BE2C (cell line): ENCODE measurements around the gene COG3.

Source experiments
- DNase-seq: peaks from one replicate; pipeline ENCODE4 v3.0.0-alpha.2; 2020
- H3K27me3 ChIP-seq: fragments of 250-450 bp; sonication (Bioruptor Pico); 2 replicates; pipeline ENCODE4 v1.5.1; 2020; ENCODE audit warnings: mild to moderate bottlenecking
- H3K36me3 ChIP-seq: fragments of 250-450 bp; sonication (Bioruptor Pico); 2 replicates; pipeline ENCODE4 v1.5.1; 2020; ENCODE audit warnings: mild to moderate bottlenecking
- H3K4me1 ChIP-seq: fragments of 250-450 bp; sonication (Bioruptor Pico); 2 replicates; pipeline ENCODE4 v1.5.1; 2020
- H3K4me3 ChIP-seq: 2 replicates; pipeline ENCODE4 v1.5.1; 2011; ENCODE audit warnings: low read depth, low read length
- H3K9me3 ChIP-seq: fragments of 250-450 bp; sonication (Bioruptor Pico); 2 replicates; pipeline ENCODE4 v1.5.1; 2020
- CTCF ChIP-seq: IDR thresholded peaks from 2 replicates; pipeline ENCODE4 v1.5.1; 2012; ENCODE audit warnings: mild to moderate bottlenecking, low read depth, low read length

The COG3 gene

GRCh38 chr13:45436332-45436731 is 28.4 kb upstream of the COG3 start:
- TF ChIP-seq CTCF, result no peak
- Histone ChIP-seq H3K9me3 (no peaks in the 10 kb centered on the region), H3K27me3 (no peaks in the 10 kb centered on the region)

GRCh38 chr13:45436953-45437352 is 27.8 kb upstream of the COG3 start:
- Histone ChIP-seq H3K4me3 (no peak overlapping the region), H3K9me3 (no peaks in the 10 kb centered on the region), H3K36me3 (no peaks in the 10 kb centered on the region), H3K27me3 (no peaks in the 10 kb centered on the region), H3K4me1 (no peaks in the 10 kb centered on the region)
- TF ChIP-seq CTCF, result no peak
- DNase-seq, result no peak

More at GRCh38 chr13:45436332-45436731, 28.4 kb upstream of the COG3 start:
- no peaks in the 10 kb centered on the region for H3K4me1 ChIP-seq
- no peaks in the 10 kb centered on the region for H3K36me3 ChIP-seq
- no peak for DNase-seq
- no peak overlapping the region for H3K4me3 ChIP-seq

- no peaks in the 10 kb centered on the region for H3K36me3 ChIP-seq
- H3K4me3 ChIP-seq, result no peak overlapping the region
- H3K27me3 ChIP-seq, result no peaks in the 10 kb centered on the region
- no peak for TF ChIP-seq CTCF
- no peaks in the 10 kb centered on the region for H3K9me3 ChIP-seq
- no peaks in the 10 kb centered on the region for H3K4me1 ChIP-seq
- no peak for DNase-seq
Observed at GRCh38 chr13:45437947-45438346, 26.8 kb upstream of the COG3 start.

- TF ChIP-seq CTCF, result no peak
- H3K27me3 ChIP-seq, result no peaks in the 10 kb centered on the region
- no peak overlapping the region for H3K4me3 ChIP-seq
- DNase-seq, result no peak
- no peaks in the 10 kb centered on the region for H3K4me1 ChIP-seq
- H3K36me3 ChIP-seq, result no peaks in the 10 kb centered on the region
- H3K9me3 ChIP-seq, result no peaks in the 10 kb centered on the region
Observed at GRCh38 chr13:45439008-45439407, 25.7 kb upstream of the COG3 start.

GRCh38 chr13:45439781-45440462 is 24.8 kb upstream of the COG3 start:
- TF ChIP-seq CTCF, result no peak
- Histone ChIP-seq H3K4me1 (no peaks in the 10 kb centered on the region), H3K27me3 (no peaks in the 10 kb centered on the region), H3K9me3 (no peaks in the 10 kb centered on the region), H3K4me3 (no peak overlapping the region), H3K36me3 (no peaks in the 10 kb centered on the region)
- no peak for DNase-seq

- H3K27me3 ChIP-seq, result no peaks in the 10 kb centered on the region
- H3K9me3 ChIP-seq, result no peaks in the 10 kb centered on the region
- no peaks in the 10 kb centered on the region for H3K36me3 ChIP-seq
- no peak for DNase-seq
- H3K4me3 ChIP-seq, result no peak overlapping the region
- H3K4me1 ChIP-seq, result no peaks in the 10 kb centered on the region
- TF ChIP-seq CTCF, result no peak
Observed at GRCh38 chr13:45441633-45442032, 23.1 kb upstream of the COG3 start.
